ENCODE measurements around the gene PCSK6. TPM values are rescaled to one million over a fixed set of nuclear protein-coding genes. Genes with fewer than 3 reads are reported as not detected.

Gene PCSK6
- polyA plus RNA-seq, 1 donor from 2014 or later, result 1.1 TPM

DNA sequence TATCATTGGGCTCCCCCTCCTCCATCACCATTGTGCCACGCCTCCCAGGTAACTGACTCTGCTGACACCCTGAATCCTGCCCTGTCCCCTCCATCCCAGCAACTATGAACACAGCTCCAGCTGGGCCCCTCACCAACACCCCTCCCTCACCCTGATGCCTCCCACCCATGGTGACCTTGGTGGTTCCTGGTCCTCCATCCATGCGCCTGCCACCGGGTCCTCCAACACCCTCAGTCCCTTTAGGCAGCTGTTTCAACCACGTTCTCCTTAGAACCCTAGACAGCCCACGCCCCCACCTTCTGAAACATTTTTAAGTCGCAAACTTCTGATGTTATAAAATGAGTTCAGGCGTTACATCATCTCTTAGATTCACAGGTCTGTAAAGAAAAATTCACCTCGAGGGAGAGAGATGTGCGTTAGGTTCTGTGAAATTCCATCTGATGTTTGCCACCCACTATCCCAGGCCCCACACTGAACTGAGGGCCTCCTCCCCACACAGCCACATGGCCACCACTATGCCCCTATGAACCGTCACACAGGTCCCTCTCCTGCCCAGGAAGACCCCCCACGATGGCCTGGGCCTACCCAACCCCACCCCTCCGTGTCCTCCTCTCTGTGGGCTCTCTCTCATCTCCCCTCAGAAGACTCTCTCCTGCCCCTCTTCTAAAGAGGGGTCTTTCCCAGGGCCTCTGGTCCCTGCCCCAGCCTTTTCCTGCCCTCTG, 29.8 kb downstream of the PCSK6 start:
- Histone ChIP-seq H3K4me2 (ENCODE audit: low read length) (no peak overlapping the region), H3K27me3 (ENCODE audit: insufficient read depth, low read depth, low read length) (no peaks in the 10 kb centered on the region), H3K36me3 (ENCODE audit: insufficient read depth, low read length) (no peaks in the 10 kb centered on the region), H3K9me2 (ENCODE audit: insufficient read depth, low read length) (no peaks in the 10 kb centered on the region), H3K9me3 (ENCODE audit: low read length) (no peaks in the 10 kb centered on the region), H3K9ac (ENCODE audit: low read length) (no peak overlapping the region), H2AFZ (ENCODE audit: low read depth, low read length) (no peak overlapping the region), H4K20me1 (ENCODE audit: insufficient read depth) (no peaks in the 10 kb centered on the region), H3F3A (ENCODE audit: insufficient read depth, low read length, poor library complexity, severe bottlenecking) (no peaks in the 10 kb centered on the region), H3K4me3 (ENCODE audit: low read length) (no peak overlapping the region), H3K79me2 (replicated peaks; ENCODE audit: insufficient read depth, low read length) (no peaks in the 10 kb centered on the region), H3K27ac (ENCODE audit: low read length) (no peak overlapping the region)
- TF ChIP-seq EP300 (conservative IDR thresholded peaks at IDR 0.05; ENCODE audit: poor library complexity, severe bottlenecking) (no peak), EZH2 (IDR thresholded peaks at IDR 0.05; ENCODE audit: borderline replicate concordance, insufficient read depth, low read length, poor library complexity, severe bottlenecking) (no peak), POLR2AphosphoS5 (IDR thresholded peaks at IDR 0.05) (no peak), SMC3 (conservative IDR thresholded peaks at IDR 0.05; ENCODE audit: poor library complexity) (no peak), MXI1 (conservative IDR thresholded peaks at IDR 0.05; ENCODE audit: poor library complexity, severe bottlenecking) (no peak), TAF1 (IDR thresholded peaks at IDR 0.05; ENCODE audit: low read depth) (no peak), RAD21 (conservative IDR thresholded peaks at IDR 0.05) (no peak)
- TF ChIP-seq, protein P1, sequence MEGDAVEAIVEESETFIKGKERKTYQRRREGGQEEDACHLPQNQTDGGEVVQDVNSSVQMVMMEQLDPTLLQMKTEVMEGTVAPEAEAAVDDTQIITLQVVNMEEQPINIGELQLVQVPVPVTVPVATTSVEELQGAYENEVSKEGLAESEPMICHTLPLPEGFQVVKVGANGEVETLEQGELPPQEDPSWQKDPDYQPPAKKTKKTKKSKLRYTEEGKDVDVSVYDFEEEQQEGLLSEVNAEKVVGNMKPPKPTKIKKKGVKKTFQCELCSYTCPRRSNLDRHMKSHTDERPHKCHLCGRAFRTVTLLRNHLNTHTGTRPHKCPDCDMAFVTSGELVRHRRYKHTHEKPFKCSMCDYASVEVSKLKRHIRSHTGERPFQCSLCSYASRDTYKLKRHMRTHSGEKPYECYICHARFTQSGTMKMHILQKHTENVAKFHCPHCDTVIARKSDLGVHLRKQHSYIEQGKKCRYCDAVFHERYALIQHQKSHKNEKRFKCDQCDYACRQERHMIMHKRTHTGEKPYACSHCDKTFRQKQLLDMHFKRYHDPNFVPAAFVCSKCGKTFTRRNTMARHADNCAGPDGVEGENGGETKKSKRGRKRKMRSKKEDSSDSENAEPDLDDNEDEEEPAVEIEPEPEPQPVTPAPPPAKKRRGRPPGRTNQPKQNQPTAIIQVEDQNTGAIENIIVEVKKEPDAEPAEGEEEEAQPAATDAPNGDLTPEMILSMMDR (IDR thresholded peaks at IDR 0.05; ENCODE audit: poor library complexity, severe bottlenecking), result no peak
- TF ChIP-seq, protein P2, sequence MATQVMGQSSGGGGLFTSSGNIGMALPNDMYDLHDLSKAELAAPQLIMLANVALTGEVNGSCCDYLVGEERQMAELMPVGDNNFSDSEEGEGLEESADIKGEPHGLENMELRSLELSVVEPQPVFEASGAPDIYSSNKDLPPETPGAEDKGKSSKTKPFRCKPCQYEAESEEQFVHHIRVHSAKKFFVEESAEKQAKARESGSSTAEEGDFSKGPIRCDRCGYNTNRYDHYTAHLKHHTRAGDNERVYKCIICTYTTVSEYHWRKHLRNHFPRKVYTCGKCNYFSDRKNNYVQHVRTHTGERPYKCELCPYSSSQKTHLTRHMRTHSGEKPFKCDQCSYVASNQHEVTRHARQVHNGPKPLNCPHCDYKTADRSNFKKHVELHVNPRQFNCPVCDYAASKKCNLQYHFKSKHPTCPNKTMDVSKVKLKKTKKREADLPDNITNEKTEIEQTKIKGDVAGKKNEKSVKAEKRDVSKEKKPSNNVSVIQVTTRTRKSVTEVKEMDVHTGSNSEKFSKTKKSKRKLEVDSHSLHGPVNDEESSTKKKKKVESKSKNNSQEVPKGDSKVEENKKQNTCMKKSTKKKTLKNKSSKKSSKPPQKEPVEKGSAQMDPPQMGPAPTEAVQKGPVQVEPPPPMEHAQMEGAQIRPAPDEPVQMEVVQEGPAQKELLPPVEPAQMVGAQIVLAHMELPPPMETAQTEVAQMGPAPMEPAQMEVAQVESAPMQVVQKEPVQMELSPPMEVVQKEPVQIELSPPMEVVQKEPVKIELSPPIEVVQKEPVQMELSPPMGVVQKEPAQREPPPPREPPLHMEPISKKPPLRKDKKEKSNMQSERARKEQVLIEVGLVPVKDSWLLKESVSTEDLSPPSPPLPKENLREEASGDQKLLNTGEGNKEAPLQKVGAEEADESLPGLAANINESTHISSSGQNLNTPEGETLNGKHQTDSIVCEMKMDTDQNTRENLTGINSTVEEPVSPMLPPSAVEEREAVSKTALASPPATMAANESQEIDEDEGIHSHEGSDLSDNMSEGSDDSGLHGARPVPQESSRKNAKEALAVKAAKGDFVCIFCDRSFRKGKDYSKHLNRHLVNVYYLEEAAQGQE (IDR thresholded peaks at IDR 0.05; ENCODE audit: borderline replicate concordance), result no peak

DNA sequence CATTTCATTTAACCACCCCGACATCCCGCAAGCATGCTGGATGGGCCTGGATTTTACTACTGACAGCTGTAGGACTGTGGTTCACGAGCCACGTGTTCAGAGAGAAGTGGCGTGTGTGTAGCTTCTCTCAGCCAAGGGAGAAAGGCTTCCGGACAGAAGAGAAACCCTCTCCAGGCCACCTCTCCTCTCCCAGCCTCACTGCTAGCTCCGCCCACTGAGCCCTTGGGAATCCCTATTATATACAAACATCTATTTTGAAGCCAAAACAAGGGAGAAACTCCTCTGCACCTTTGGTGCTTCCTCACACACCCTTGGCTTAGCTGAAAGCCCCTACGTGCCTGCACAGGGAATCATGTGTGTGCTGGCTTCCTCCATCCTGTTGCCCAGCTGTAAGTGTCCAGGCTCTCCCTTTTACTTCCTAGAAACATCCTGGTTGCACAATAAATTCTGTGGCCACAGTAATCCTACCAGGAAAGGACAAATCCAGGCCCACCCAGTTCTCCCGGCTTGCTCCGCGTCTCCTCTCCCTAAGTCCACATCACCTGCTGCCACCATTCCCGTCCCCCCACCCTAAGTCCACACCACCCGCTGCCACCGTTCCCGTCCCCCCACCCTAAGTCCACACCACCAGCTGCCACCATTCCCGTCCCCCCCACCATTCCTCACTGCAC, 30.5 kb downstream of the PCSK6 start:
- H3F3A ChIP-seq (ENCODE audit: insufficient read depth, low read length, poor library complexity, severe bottlenecking), result no peaks in the 10 kb centered on the region
- no peaks in the 10 kb centered on the region for H3K27me3 ChIP-seq (ENCODE audit: insufficient read depth, low read depth, low read length)
- H3K9me2 ChIP-seq (ENCODE audit: insufficient read depth, low read length), result no peaks in the 10 kb centered on the region
- no peak overlapping the region for H3K4me2 ChIP-seq (ENCODE audit: low read length)
- no peaks in the 10 kb centered on the region for H3K36me3 ChIP-seq (ENCODE audit: insufficient read depth, low read length)
- no peak overlapping the region for H2AFZ ChIP-seq (ENCODE audit: low read depth, low read length)
- H3K4me3 ChIP-seq (ENCODE audit: low read length), result no peak overlapping the region
- H4K20me1 ChIP-seq (ENCODE audit: insufficient read depth), result no peaks in the 10 kb centered on the region
- no peak overlapping the region for H3K9ac ChIP-seq (ENCODE audit: low read length)
- TF ChIP-seq, protein P1 (IDR thresholded peaks at IDR 0.05; ENCODE audit: poor library complexity, severe bottlenecking), result no peak
- no peak for TF ChIP-seq POLR2AphosphoS5 (IDR thresholded peaks at IDR 0.05)
- TF ChIP-seq, protein P2 (IDR thresholded peaks at IDR 0.05; ENCODE audit: borderline replicate concordance), result no peak
- no peaks in the 10 kb centered on the region for H3K79me2 ChIP-seq (replicated peaks; ENCODE audit: insufficient read depth, low read length)
- H3K27ac ChIP-seq (ENCODE audit: low read length), result peak overlapping the region; percentile 20
- no peaks in the 10 kb centered on the region for H3K9me3 ChIP-seq (ENCODE audit: low read length)

Data from neural cell (in vitro differentiated cells).